H1 (cell line): ENCODE measurements around the gene SLK. TPM values are rescaled to one million over a fixed set of nuclear protein-coding genes. Genes with fewer than 3 reads are reported as not detected.

Source experiments
- CTCF ChIA-PET: fragments of 300-600 bp; sonication (Branson Sonifier 250); formaldehyde crosslinking; loops from one replicate; lab custom pipeline; 2021; ENCODE audit not compliant: partially characterized antibody; lab: Charles Lee
- POLR2A ChIA-PET: fragments of 300-600 bp; sonication (Branson Sonifier 250); formaldehyde crosslinking; loops from one replicate; lab custom pipeline; 2021; ENCODE audit warnings: inconsistent platforms; ENCODE audit not compliant: partially characterized antibody; lab: Charles Lee
- DNase-seq, 2 experiments: peaks; one replicate each; pipeline versions ENCODE4 v3.0.0 to v3.0.0-alpha.2; 2010 to 2022; ENCODE audit warnings: low spot score in 2 of 2, low read depth in 1 of 2, mixed read lengths in 1 of 2
- FAIRE-seq: peaks from 2 replicates; lab custom pipeline; 2011; peaks lifted over from hg19 to GRCh38; lab: Jason Lieb, UNC
- H2AFZ ChIP-seq: 2 replicates; pipeline ENCODE4 v1.8.1; 2012; ENCODE audit warnings: low read length, inconsistent platforms
- H2AK5ac ChIP-seq: 2 replicates; pipeline ENCODE4 v1.6.1; 2013; ENCODE audit warnings: low read depth, low read length
- H2BK120ac ChIP-seq: replicated peaks from 2 replicates; pipeline ENCODE3; 2013; ENCODE audit warnings: low read depth, low read length, inconsistent platforms
- H2BK12ac ChIP-seq: 2 replicates; pipeline ENCODE4 v1.6.1; 2013; ENCODE audit warnings: low read depth, low read length
- H2BK15ac ChIP-seq: 2 replicates; pipeline ENCODE4 v1.6.1; 2013; ENCODE audit warnings: low read length
- H2BK20ac ChIP-seq: 2 replicates; pipeline ENCODE4 v1.6.1; 2013; ENCODE audit warnings: low read length
- H2BK5ac ChIP-seq: 2 replicates; pipeline ENCODE4 v1.6.1; 2013; ENCODE audit warnings: low read depth, low read length
- H3K14ac ChIP-seq: 2 replicates; pipeline ENCODE4 v1.6.1; 2013; ENCODE audit warnings: inconsistent platforms; ENCODE audit not compliant: insufficient read length
- H3K18ac ChIP-seq: 2 replicates; pipeline ENCODE4 v1.6.1; 2013; ENCODE audit warnings: low read length; ENCODE audit errors: extremely low read depth
- H3K23ac ChIP-seq: 2 replicates; pipeline ENCODE4 v1.6.1; 2013; ENCODE audit warnings: inconsistent platforms; ENCODE audit not compliant: insufficient read length
- H3K23me2 ChIP-seq: 2 replicates; pipeline ENCODE4 v1.6.1; 2013; ENCODE audit warnings: low read depth, low read length
- H3K27ac ChIP-seq: 2 replicates; pipeline ENCODE4 v1.6.1; 2011; ENCODE audit warnings: low read depth, low read length, inconsistent platforms
- H3K27me3 ChIP-seq, 4 experiments: replicated peaks in 1 of 4; 1 replicate in 1 of 4; 2 replicates in 3 of 4; pipeline versions ENCODE4 v1.6.1 to v1.8.1; 2011 to 2013; ENCODE audit warnings: low read length in 3 of 4, mild to moderate bottlenecking in 3 of 4, inconsistent platforms in 2 of 4, mixed read lengths in 2 of 4, moderate library complexity in 1 of 4; ENCODE audit not compliant: control insufficient read depth in 3 of 4, insufficient read depth in 3 of 4; ENCODE audit errors: extremely low read depth in 1 of 4
- H3K36me3 ChIP-seq, 4 experiments: 2 replicates each; pipeline versions ENCODE4 v1.6.1 to v1.8.1; 2011 to 2013; ENCODE audit warnings: mild to moderate bottlenecking in 4 of 4, low read length in 3 of 4, moderate library complexity in 2 of 4, control low read depth in 1 of 4, inconsistent platforms in 1 of 4; ENCODE audit not compliant: insufficient read depth in 4 of 4, control insufficient read depth in 2 of 4
- H3K4ac ChIP-seq: replicated peaks from 2 replicates; pipeline ENCODE3; 2013; ENCODE audit warnings: low read length, low read depth, mixed read lengths, inconsistent platforms; ENCODE audit not compliant: insufficient read length
- H3K4me1 ChIP-seq, 4 experiments: replicated peaks in 1 of 4; 1 replicate in 1 of 4; 2 replicates in 3 of 4; pipeline versions ENCODE4 v1.6.1 to v1.8.1; 2011 to 2013; ENCODE audit warnings: low read length in 3 of 4, inconsistent platforms in 2 of 4, mixed read lengths in 1 of 4; ENCODE audit not compliant: insufficient read depth in 4 of 4, control insufficient read depth in 3 of 4
- H3K4me2 ChIP-seq, 2 experiments: 2 replicates each; pipeline versions ENCODE4 v1.6.1 to v1.8.1; 2011 to 2013; ENCODE audit warnings: low read depth in 2 of 2, low read length in 2 of 2, control low read depth in 1 of 2, inconsistent platforms in 1 of 2, mild to moderate bottlenecking in 1 of 2; ENCODE audit not compliant: insufficient read depth in 1 of 2
- H3K4me3 ChIP-seq, 4 experiments: fragments of 200-600, 300-600 bp in 1 of 4; sonication (generic), shearing (Covaris generic), sonication (Bioruptor Twin) in 1 of 4; 2 replicates each; pipeline versions ENCODE4 v1.5.1 to v1.8.1; 2011 to 2016; ENCODE audit warnings: low read length in 4 of 4, low read depth in 3 of 4, control low read depth in 2 of 4, inconsistent platforms in 2 of 4, mild to moderate bottlenecking in 2 of 4, mixed read lengths in 1 of 4, moderate library complexity in 1 of 4; ENCODE audit not compliant: insufficient read depth in 2 of 4; ENCODE audit errors: extremely low read depth in 1 of 4
- H3K56ac ChIP-seq: replicated peaks from 2 replicates; pipeline ENCODE3; 2013; ENCODE audit warnings: low read depth, mild to moderate bottlenecking, mixed read lengths, low read length, inconsistent platforms; ENCODE audit not compliant: insufficient read length
- H3K79me1 ChIP-seq: 2 replicates; pipeline ENCODE4 v1.6.1; 2013; ENCODE audit warnings: low read depth, low read length, control low read depth
- H3K79me2 ChIP-seq, 2 experiments: 2 replicates each; pipeline versions ENCODE4 v1.6.1 to v1.8.1; 2012 to 2013; ENCODE audit warnings: low read length in 2 of 2, mild to moderate bottlenecking in 2 of 2, inconsistent platforms in 1 of 2; ENCODE audit not compliant: insufficient read depth in 2 of 2, control insufficient read depth in 1 of 2
- H3K9ac ChIP-seq, 4 experiments: replicated peaks in 1 of 4; 1 replicate in 1 of 4; 2 replicates in 3 of 4; pipeline versions ENCODE4 v1.6.1 to v1.8.1; 2011 to 2013; ENCODE audit warnings: low read depth in 3 of 4, low read length in 3 of 4, control low read depth in 2 of 4, mild to moderate bottlenecking in 2 of 4, moderate library complexity in 2 of 4, inconsistent platforms in 1 of 4; ENCODE audit errors: extremely low read depth in 1 of 4
- H3K9me3 ChIP-seq, 2 experiments: 2 replicates each; pipeline versions ENCODE4 v1.6.1 to v1.8.1; 2012 to 2013; ENCODE audit warnings: mild to moderate bottlenecking in 2 of 2, moderate library complexity in 2 of 2, control low read depth in 1 of 2, inconsistent platforms in 1 of 2, low read depth in 1 of 2, low read length in 1 of 2, mixed read lengths in 1 of 2; ENCODE audit not compliant: insufficient read depth in 2 of 2
- H4K20me1 ChIP-seq, 2 experiments: replicated peaks in 1 of 2; 2 replicates each; pipeline versions ENCODE3 to v1.8.1; 2011 to 2013; ENCODE audit warnings: inconsistent platforms in 2 of 2, low read length in 2 of 2, mild to moderate bottlenecking in 1 of 2; ENCODE audit not compliant: insufficient read depth in 2 of 2, control insufficient read depth in 1 of 2
- H4K5ac ChIP-seq: 2 replicates; pipeline ENCODE4 v1.6.1; 2013; ENCODE audit warnings: low read length, low read depth, mixed read lengths, inconsistent platforms; ENCODE audit not compliant: insufficient read length
- H4K8ac ChIP-seq: 2 replicates; pipeline ENCODE4 v1.8.0; 2013; ENCODE audit warnings: mild to moderate bottlenecking, moderate library complexity, low read length, inconsistent platforms; ENCODE audit not compliant: insufficient read depth; ENCODE audit errors: extremely low read depth
- H4K91ac ChIP-seq: replicated peaks from 2 replicates; pipeline ENCODE3; 2013; ENCODE audit warnings: low read length, mixed read lengths, inconsistent platforms; ENCODE audit not compliant: insufficient read length
- CHD2 ChIP-seq: IDR thresholded peaks from 2 replicates; pipeline ENCODE4 v1.6.1; 2012; ENCODE audit warnings: low read length, improper control_type of control experiment
- FOSL1 ChIP-seq: IDR thresholded peaks from 2 replicates; pipeline ENCODE4 v1.6.1; 2011; ENCODE audit warnings: mild to moderate bottlenecking, low read depth, low read length, moderate library complexity; ENCODE audit not compliant: insufficient read depth
- KDM5A ChIP-seq: fragments of 200-600 bp; IDR thresholded peaks from 2 replicates; pipeline ENCODE4 v1.7.1; 2012; ENCODE audit warnings: mild to moderate bottlenecking, low read length, inconsistent platforms, mixed read lengths
- RAD21 ChIP-seq, 2 experiments: IDR thresholded peaks in 1 of 2; conservative IDR thresholded peaks in 1 of 2; 2 replicates each; pipeline ENCODE4 v1.6.1; 2011; ENCODE audit warnings: low read depth in 2 of 2, low read length in 2 of 2, improper control_type of control experiment in 1 of 2, inconsistent platforms in 1 of 2, mild to moderate bottlenecking in 1 of 2, moderate library complexity in 1 of 2
- SIN3A ChIP-seq, 2 experiments: IDR thresholded peaks in 1 of 2; conservative IDR thresholded peaks in 1 of 2; 2 replicates each; pipeline ENCODE4 v1.6.1; 2011 to 2012; ENCODE audit warnings: low read length in 2 of 2, improper control_type of control experiment in 1 of 2, low read depth in 1 of 2, mild to moderate bottlenecking in 1 of 2
- TAF1 ChIP-seq: IDR thresholded peaks from 2 replicates; pipeline ENCODE4 v1.6.1; 2011; ENCODE audit warnings: mild to moderate bottlenecking, low read depth, low read length
- WGBS, 2 experiments: shearing (Covaris generic) in 1 of 2; methylation state at CpG; one replicate each; pipeline versions ENCODE4 v1.1.6 to v1.1.7; 2013 to 2015; ENCODE audit warnings: low lambda C conversion rate in 2 of 2, mixed read lengths in 2 of 2, inconsistent platforms in 1 of 2, low coverage in 1 of 2, missing lambda C conversion rate in 1 of 2; ENCODE audit not compliant: insufficient replicate concordance in 2 of 2, insufficient coverage in 1 of 2, insufficient read length in 1 of 2; ENCODE audit errors: extremely low coverage in 1 of 2, missing lambda C conversion rate in 1 of 2; 5-methylcytosine and 5-hydroxymethylcytosine counted together
- polyA plus RNA-seq, 7 experiments: library from polyadenylated mRNA; depleted of rRNA in 3 of 7; stranded (reverse) in 5 of 7; unstranded in 2 of 7; fragments of >200 nt in 5 of 7; fragments of 200-250 nt in 2 of 7; gene quantifications; 1 replicate in 5 of 7; 2 replicates in 1 of 7; 4 replicates in 1 of 7; pipeline versions ENCODE4 v1.2.1 to v1.2.3, GENCODE V29; 2011 to 2013; ENCODE audit warnings: missing spikeins in 2 of 7, mixed read lengths in 2 of 7
- total RNA-seq: library from RNA; stranded (reverse); fragmentation: NEBNext Ultra II Directional; extraction: Animal tissue kit (Norgen Biotek cat#: 25700); gene quantifications from 2 replicates; pipeline ENCODE4 v1.2.1, GENCODE V29; 2021

Gene SLK
- total and polyA plus RNA-seq, 2 of the 8 experiments (the other 6 are each of a cell fraction or from before 2014, with no cell fraction given) = 2.7 to 18.3 TPM

GRCh38 chr10:103941801-103942200, 25.1 kb upstream of the SLK start:
- Histone ChIP-seq H3K18ac (no peak overlapping the region), H3K27me3 (no peaks in the 10 kb centered on the region), H3K4ac (no peak overlapping the region), H3K79me1 (no peaks in the 10 kb centered on the region), H2BK15ac (no peak overlapping the region), H3K36me3 (no peaks in the 10 kb centered on the region), H2AK5ac (no peak overlapping the region), H3K23me2 (no peaks in the 10 kb centered on the region), H2BK12ac (no peak overlapping the region), H3K4me2 (no peak overlapping the region), H2AFZ (no peak overlapping the region), H3K9me3 (no peaks in the 10 kb centered on the region), H3K27ac (no peak overlapping the region), H2BK120ac (no peak overlapping the region), H4K5ac (no peak overlapping the region), H3K14ac (no peak overlapping the region), H3K79me2 (no peaks in the 10 kb centered on the region), H2BK5ac (no peak overlapping the region), H4K20me1 (no peaks in the 10 kb centered on the region), H3K23ac (no peak overlapping the region), H3K9ac (no peak overlapping the region), H2BK20ac (no peak overlapping the region), H3K56ac (no peak overlapping the region), H3K4me1 (no peaks in the 10 kb centered on the region), H4K8ac (no peak overlapping the region), H3K4me3 (no peak overlapping the region), H4K91ac (no peak overlapping the region)
- 87% methylated on average over 2 of the region's 2 CpGs; no CpG with 5 or more reads in 1 of the 2 experiments for WGBS, 2 experiments
- ChIA-PET POLR2A (no interaction called here), CTCF (interaction anchor here (0.7 kb wide), 1 partner anchor 10 kb away, joined by 4 read pairs; no protein-coding TSS in a partner anchor)
- TF ChIP-seq CHD2 = no peak
- no peak for TF ChIP-seq SIN3A (conservative IDR thresholded peaks at IDR 0.05 in 1 of 2, IDR thresholded peaks at IDR 0.05 in 1 of 2; ENCODE audit: low read depth in 1 of 2, low read length in 2 of 2)
- no peak for TF ChIP-seq FOSL1
- no peak for TF ChIP-seq KDM5A
- no peak for TF ChIP-seq TAF1
- TF ChIP-seq RAD21 (IDR thresholded peaks at IDR 0.05 in 1 of 2, conservative IDR thresholded peaks at IDR 0.05 in 1 of 2; ENCODE audit: low read depth in 2 of 2, low read length in 2 of 2) = no peak
- no peak for FAIRE-seq
- DNase-seq = no peak
